ENCODE data around the gene NTN1. TPM values are rescaled to one million over a fixed set of nuclear protein-coding genes. Genes with fewer than 3 reads are reported as not detected.

NTN1 gene
- total RNA-seq, 2 experiments from 2014 or later = 1.2 to 1.3 TPM

GRCh38 chr17:9269350-9270035, 248.2 kb downstream of the NTN1 start:
- Mint-ChIP-seq H3K27ac (no peak overlapping the region), H3K27me3 (no peaks in the 10 kb centered on the region), H3K36me3 (ENCODE audit: low read depth) (peaks cover 2% of the 10 kb centered on the region), H3K4me3 (no peak overlapping the region), H3K9me3 (no peaks in the 10 kb centered on the region), H3K4me1 (ENCODE audit: low read depth) (peaks cover 24% of the 10 kb centered on the region)
- intact Hi-C loops (cut with micrococcal nuclease) = no loop called here
- ChIA-PET CTCF (no interaction called here), POLR2A (no interaction called here)
- no peak for TF ChIP-seq CTCF (IDR thresholded peaks at IDR 0.05)
- ATAC-seq (no peak), DNase-seq (no peak)

DNA sequence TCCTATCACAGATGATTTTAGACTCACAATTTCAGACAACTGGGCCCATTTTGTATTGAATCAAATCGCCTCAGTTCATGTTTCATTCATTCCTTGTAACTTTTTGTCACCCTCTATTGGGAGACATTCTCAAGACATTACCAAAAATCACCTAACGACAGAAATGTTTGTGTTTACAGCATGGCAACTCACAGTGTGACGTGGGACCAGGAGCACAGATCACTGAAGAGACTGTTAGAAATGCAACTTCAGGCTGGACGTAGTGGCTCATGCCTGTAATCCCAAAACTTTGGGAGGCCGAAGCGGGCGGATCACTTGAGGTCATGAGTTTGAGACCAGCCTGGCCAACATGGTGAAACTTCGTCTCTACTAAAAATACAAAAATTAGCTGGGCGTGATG, 249.6 kb downstream of the NTN1 start:
- ChIA-PET CTCF (no interaction called here), POLR2A (no interaction called here)
- no peaks in the 10 kb centered on the region for H3K9me3 Mint-ChIP-seq
- no peaks in the 10 kb centered on the region for H3K27me3 Mint-ChIP-seq
- H3K4me1 Mint-ChIP-seq (ENCODE audit: low read depth) = peaks cover 29% of the 10 kb centered on the region
- H3K36me3 Mint-ChIP-seq (ENCODE audit: low read depth) = no peaks in the 10 kb centered on the region
- TF ChIP-seq CTCF (IDR thresholded peaks at IDR 0.05) = no peak
- intact Hi-C loops (cut with micrococcal nuclease) = no loop called here
- no peak overlapping the region for H3K27ac Mint-ChIP-seq
- no peak for DNase-seq
- no peak overlapping the region for H3K4me3 Mint-ChIP-seq
- no peak for ATAC-seq

DNA sequence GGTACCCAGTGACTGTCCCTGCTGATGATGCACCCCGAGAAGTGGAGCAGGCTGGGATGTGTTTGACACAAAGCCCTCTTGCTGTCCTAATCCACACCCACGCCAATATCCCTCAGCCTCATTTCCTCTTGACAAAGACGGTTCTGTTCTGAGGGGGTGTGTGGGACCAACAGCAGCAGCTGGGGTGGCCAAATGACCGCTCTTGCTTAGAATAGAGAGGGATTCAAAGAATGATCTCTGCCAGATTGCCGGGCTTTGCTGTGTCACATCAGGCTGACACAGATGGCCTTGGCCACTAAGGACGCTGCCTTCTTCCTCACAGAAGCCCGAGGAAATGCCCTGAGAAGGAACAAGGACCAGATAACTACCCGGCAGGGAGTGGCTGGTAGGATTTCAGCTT, 250.7 kb downstream of the NTN1 start:
- Mint-ChIP-seq H3K9me3 (no peaks in the 10 kb centered on the region), H3K4me3 (no peak overlapping the region), H3K4me1 (ENCODE audit: low read depth) (peaks cover 29% of the 10 kb centered on the region), H3K27ac (no peak overlapping the region), H3K36me3 (ENCODE audit: low read depth) (peaks cover 1% of the 10 kb centered on the region), H3K27me3 (no peaks in the 10 kb centered on the region)
- POLR2A ChIA-PET = no interaction called here
- CTCF ChIA-PET = no interaction called here
- no peak for TF ChIP-seq CTCF (IDR thresholded peaks at IDR 0.05)
- DNase-seq (no peak), ATAC-seq (no peak)
- intact Hi-C loops (cut with micrococcal nuclease) = no loop called here

DNA sequence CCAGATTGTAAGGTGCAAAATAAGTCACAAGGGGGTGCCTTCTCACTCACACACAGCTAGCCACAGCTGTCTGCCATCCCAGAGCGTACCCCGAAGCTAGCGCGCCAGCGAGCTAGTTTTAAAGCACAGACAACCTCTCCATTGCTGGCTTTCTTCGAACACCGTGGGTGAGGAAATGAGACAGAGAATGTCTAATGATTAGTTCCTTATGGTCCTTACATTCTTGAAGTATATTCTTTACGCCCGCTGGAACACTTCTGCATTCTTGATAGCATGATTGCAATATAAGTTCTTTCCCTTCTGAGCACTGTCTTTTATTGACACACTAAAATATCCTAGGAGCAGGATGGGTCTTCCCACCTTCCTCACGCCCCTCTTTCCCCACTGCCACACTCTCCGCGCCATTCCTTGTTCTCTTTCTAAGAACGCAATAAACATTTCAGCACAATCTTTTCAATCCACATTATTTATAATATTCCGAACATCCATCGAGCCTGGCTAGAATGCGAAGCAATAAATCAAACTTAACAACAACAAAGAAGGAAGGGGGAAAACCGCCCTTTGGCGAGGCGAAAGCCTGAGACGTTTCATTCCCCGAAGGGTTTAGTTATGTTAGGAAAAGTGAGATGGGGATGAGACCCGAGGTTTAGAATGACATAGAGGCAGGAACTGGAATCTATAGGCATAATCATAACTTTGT, 251.3 kb downstream of the NTN1 start:
- H3K27ac Mint-ChIP-seq = peak overlapping the region; percentile 94
- no peak overlapping the region for H3K4me3 Mint-ChIP-seq
- no peaks in the 10 kb centered on the region for H3K27me3 Mint-ChIP-seq
- intact Hi-C loops (cut with micrococcal nuclease) = no loop called here
- H3K4me1 Mint-ChIP-seq (ENCODE audit: low read depth) = peaks cover 29% of the 10 kb centered on the region
- ATAC-seq (no peak), DNase-seq (no peak)
- ChIA-PET POLR2A (interaction anchor here (1.6 to 1.7 kb wide), 3 partner anchors 13 to 20 kb away, joined by 4 to 7 read pairs (median 7); no protein-coding TSS in a partner anchor), CTCF (interaction anchor here (0.9 to 1.9 kb wide), 2 partner anchors 19 to 157 kb away, joined by 3 to 4 read pairs; no protein-coding TSS in a partner anchor)
- H3K9me3 Mint-ChIP-seq = no peaks in the 10 kb centered on the region
- peaks cover 5% of the 10 kb centered on the region for H3K36me3 Mint-ChIP-seq (ENCODE audit: low read depth)
- no peak for TF ChIP-seq CTCF (IDR thresholded peaks at IDR 0.05)

All from activated CD8-positive, alpha-beta T cell treated with anti-CD3 and anti-CD28 coated beads for 36 hours (primary cell).